ENCODE results near the gene SYNE1. TPM values are rescaled to one million over a fixed set of nuclear protein-coding genes. Genes with fewer than 3 reads are reported as not detected.

The SYNE1 gene, protein sequence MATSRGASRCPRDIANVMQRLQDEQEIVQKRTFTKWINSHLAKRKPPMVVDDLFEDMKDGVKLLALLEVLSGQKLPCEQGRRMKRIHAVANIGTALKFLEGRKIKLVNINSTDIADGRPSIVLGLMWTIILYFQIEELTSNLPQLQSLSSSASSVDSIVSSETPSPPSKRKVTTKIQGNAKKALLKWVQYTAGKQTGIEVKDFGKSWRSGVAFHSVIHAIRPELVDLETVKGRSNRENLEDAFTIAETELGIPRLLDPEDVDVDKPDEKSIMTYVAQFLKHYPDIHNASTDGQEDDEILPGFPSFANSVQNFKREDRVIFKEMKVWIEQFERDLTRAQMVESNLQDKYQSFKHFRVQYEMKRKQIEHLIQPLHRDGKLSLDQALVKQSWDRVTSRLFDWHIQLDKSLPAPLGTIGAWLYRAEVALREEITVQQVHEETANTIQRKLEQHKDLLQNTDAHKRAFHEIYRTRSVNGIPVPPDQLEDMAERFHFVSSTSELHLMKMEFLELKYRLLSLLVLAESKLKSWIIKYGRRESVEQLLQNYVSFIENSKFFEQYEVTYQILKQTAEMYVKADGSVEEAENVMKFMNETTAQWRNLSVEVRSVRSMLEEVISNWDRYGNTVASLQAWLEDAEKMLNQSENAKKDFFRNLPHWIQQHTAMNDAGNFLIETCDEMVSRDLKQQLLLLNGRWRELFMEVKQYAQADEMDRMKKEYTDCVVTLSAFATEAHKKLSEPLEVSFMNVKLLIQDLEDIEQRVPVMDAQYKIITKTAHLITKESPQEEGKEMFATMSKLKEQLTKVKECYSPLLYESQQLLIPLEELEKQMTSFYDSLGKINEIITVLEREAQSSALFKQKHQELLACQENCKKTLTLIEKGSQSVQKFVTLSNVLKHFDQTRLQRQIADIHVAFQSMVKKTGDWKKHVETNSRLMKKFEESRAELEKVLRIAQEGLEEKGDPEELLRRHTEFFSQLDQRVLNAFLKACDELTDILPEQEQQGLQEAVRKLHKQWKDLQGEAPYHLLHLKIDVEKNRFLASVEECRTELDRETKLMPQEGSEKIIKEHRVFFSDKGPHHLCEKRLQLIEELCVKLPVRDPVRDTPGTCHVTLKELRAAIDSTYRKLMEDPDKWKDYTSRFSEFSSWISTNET (N-terminal part only)
- 22.8 and 34.6 TPM in 2 replicates for total RNA-seq

DNA sequence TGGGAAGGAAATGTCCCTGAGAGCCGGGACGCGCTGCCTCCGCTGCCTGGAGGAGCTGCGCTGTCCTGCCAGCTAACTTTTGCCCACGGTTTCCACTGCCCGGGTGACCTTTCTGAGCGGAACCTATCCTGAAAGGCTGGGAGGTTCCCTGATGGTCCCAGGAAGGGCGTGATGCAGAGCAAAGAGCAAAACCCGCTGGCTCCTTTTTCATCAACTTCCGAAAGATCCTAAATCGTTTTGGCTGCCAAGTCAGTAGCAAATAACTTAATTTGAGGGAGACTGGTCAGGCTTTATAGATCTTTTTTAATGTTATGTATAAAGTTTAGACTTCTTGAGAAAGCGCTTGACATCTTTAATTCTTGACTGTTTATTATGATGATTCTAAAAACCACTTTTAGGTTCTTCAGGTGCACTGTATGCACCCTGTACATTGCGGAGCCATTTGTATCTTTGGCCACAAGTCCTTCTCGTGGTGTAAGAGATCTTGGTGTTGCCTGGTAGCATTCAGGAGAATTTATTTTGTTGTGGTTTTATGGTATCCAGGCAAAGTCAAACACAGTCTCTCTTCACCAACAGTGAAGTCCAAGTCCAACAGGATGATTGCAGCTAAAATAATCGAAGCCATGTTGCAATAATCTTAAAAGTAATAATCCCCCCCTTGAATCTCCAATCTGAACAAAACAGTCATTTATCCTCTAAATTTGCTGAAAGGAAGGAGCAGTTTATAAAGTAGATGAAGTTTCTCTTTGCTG, at the start of gene SYNE1:
TSS of gene SYNE1 (minus strand) at position 67 of the 752 bp plus-strand sequence. CDS start 9,031 bp downstream, outside the sequence.

Other genes with a start within 250 kb of the SYNE1 start
- gene MYCT1, start 60.5 kb upstream of the SYNE1 start, total RNA-seq, result 0.48 and 1.4 TPM in 2 replicates
- gene VIP, start 113.4 kb upstream of the SYNE1 start, total RNA-seq, result not detected in 2 replicates